ENCODE data around the gene SYNPR.

SYNPR gene

DNA sequence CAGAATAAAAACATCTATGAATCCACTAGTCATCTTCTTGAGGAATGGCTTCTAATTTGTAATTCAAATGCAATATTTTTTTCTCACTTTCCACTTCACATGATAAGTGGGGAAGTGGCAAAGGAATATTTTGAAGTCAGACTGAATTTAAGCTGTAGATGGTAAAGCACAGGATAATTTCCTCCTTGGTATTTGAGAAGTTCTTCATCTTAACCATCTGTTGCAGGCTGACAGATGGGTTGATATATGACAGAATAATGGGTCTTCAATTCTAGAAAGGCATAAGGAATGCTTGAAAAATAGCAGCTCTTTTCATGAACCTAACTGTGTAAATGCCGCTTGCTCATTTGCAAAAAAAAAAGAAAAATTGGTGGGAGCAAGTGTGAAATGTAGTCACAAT is 307.8 kb downstream of the SYNPR start:
- Histone ChIP-seq H3K27ac (ENCODE audit: insufficient read depth, low read depth, low read length, poor library complexity, severe bottlenecking) (no peak overlapping the region), H3K4me3 (ENCODE audit: insufficient read depth, low read depth, low read length) (no peak overlapping the region), H3K4me1 (ENCODE audit: control insufficient read depth, insufficient read depth, low read length) (no peaks in the 10 kb centered on the region), H3K27me3 (ENCODE audit: control insufficient read depth, insufficient read depth, low read length, poor library complexity, severe bottlenecking) (no peaks in the 10 kb centered on the region), H3K36me3 (ENCODE audit: control insufficient read depth, insufficient read depth, low read length) (no peaks in the 10 kb centered on the region), H3K9me3 (ENCODE audit: control insufficient read depth, low read length) (peaks cover 3% of the 10 kb centered on the region)
- 100% methylated on average over 1 of the region's 1 CpG for WGBS, 2 experiments

DNA sequence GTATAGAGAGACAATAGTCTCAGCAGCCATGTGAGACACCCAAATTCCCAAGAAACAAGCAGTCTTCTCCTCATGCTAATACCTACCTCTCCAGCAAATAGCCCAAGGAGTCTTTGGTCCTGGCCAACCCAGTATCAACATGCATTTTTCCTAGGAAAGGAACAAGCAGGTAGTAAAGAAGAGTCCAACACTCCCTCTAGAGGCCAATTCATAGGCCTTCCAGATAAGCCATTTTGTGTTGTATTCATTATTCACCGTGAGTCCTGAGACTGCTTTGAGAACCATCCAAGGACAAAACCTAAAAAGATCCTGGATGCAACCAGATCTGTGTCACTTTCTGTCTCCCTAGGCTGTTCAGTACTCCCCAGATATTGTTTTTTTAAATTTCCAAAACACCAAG is 310.8 kb downstream of the SYNPR start:
- H3K27me3 ChIP-seq (ENCODE audit: control insufficient read depth, insufficient read depth, low read length, poor library complexity, severe bottlenecking), result no peaks in the 10 kb centered on the region
- 94 to 97% methylated on average over 1 of the region's 1 CpG for WGBS, 2 experiments

DNA sequence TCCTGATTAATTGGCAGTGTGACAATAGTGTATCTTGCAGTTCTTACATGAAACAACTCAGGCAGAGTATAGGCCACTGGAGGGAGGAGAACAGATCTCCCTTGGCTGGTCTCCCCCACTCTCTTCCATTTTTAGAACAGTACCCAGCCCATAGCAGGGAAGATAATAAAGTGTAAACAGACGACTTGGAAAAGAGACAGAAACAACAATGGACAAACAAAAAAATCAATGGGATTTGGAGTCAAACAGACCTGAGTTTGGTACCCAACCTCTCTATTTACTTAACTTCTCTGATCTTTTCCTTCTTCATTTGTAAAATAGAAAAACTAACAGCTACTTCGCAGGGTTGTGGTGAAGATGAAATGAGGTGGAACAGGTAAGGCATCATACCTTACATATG is 315.7 kb downstream of the SYNPR start:
- 67 to 92% methylated on average over 1 of the region's 2 CpGs for WGBS, 2 experiments
- Histone ChIP-seq H3K36me3 (ENCODE audit: control insufficient read depth, insufficient read depth, low read length) (no peaks in the 10 kb centered on the region), H3K27ac (ENCODE audit: insufficient read depth, low read depth, low read length, poor library complexity, severe bottlenecking) (no peak overlapping the region), H3K9me3 (ENCODE audit: control insufficient read depth, low read length) (no peaks in the 10 kb centered on the region), H3K27me3 (ENCODE audit: control insufficient read depth, insufficient read depth, low read length, poor library complexity, severe bottlenecking) (no peaks in the 10 kb centered on the region), H3K4me3 (ENCODE audit: insufficient read depth, low read depth, low read length) (no peak overlapping the region), H3K4me1 (ENCODE audit: control insufficient read depth, insufficient read depth, low read length) (no peaks in the 10 kb centered on the region)

More for the DNA sequence above, 310.8 kb downstream of the SYNPR start:
- no peak overlapping the region for H3K4me3 ChIP-seq (ENCODE audit: insufficient read depth, low read depth, low read length)
- H3K36me3 ChIP-seq (ENCODE audit: control insufficient read depth, insufficient read depth, low read length), result no peaks in the 10 kb centered on the region
- H3K27ac ChIP-seq (ENCODE audit: insufficient read depth, low read depth, low read length, poor library complexity, severe bottlenecking), result no peak overlapping the region
- H3K4me1 ChIP-seq (ENCODE audit: control insufficient read depth, insufficient read depth, low read length), result no peaks in the 10 kb centered on the region
- H3K9me3 ChIP-seq (ENCODE audit: control insufficient read depth, low read length), result peaks cover 3% of the 10 kb centered on the region

DNA sequence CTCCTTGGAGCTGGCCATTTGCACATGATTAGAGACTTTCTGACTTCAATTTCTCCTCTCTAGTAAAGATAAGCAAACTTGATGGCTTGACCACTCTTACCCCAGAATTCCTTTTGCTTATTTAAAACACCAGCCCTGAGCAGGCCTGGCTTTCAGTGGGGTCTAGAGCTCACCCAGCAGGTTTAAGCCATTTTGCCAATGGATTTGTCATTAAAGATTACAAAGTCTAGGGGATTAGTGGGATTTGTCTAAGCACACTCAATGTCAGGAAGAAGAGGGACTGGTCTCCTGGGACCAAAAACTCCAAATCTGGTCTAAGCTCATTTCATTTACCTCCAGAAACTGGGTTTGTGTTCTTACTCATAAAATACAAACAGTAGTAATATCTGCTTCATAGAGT is 317.1 kb downstream of the SYNPR start:
- Histone ChIP-seq H3K9me3 (ENCODE audit: control insufficient read depth, low read length) (no peaks in the 10 kb centered on the region), H3K27me3 (ENCODE audit: control insufficient read depth, insufficient read depth, low read length, poor library complexity, severe bottlenecking) (no peaks in the 10 kb centered on the region), H3K4me1 (ENCODE audit: control insufficient read depth, insufficient read depth, low read length) (no peaks in the 10 kb centered on the region), H3K36me3 (ENCODE audit: control insufficient read depth, insufficient read depth, low read length) (no peaks in the 10 kb centered on the region), H3K27ac (ENCODE audit: insufficient read depth, low read depth, low read length, poor library complexity, severe bottlenecking) (no peak overlapping the region), H3K4me3 (ENCODE audit: insufficient read depth, low read depth, low read length) (no peak overlapping the region)

DNA sequence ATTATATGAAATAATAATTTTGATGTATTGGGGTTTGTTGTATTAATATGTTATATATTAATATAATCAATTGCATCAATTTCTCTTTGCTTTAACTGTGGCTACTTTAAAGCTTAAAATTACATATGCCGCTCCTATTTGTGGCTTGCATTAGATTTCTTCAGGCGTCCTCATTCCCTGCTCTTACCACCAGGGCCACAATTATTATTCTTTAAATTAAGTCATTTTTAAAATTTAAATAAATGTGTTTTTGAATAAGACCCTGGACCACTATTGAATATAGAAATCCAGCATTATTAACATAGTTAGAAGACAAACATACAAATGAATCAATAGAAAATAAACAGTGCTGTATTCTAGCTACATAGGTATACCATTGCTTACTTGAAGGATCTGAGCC is 318.9 kb downstream of the SYNPR start:
- WGBS, 2 experiments, result 100% methylated on average over 1 of the region's 2 CpGs
- Histone ChIP-seq H3K27ac (ENCODE audit: insufficient read depth, low read depth, low read length, poor library complexity, severe bottlenecking) (no peak overlapping the region), H3K4me3 (ENCODE audit: insufficient read depth, low read depth, low read length) (no peak overlapping the region), H3K36me3 (ENCODE audit: control insufficient read depth, insufficient read depth, low read length) (no peaks in the 10 kb centered on the region), H3K27me3 (ENCODE audit: control insufficient read depth, insufficient read depth, low read length, poor library complexity, severe bottlenecking) (no peaks in the 10 kb centered on the region), H3K4me1 (ENCODE audit: control insufficient read depth, insufficient read depth, low read length) (no peaks in the 10 kb centered on the region), H3K9me3 (ENCODE audit: control insufficient read depth, low read length) (no peaks in the 10 kb centered on the region)

DNA sequence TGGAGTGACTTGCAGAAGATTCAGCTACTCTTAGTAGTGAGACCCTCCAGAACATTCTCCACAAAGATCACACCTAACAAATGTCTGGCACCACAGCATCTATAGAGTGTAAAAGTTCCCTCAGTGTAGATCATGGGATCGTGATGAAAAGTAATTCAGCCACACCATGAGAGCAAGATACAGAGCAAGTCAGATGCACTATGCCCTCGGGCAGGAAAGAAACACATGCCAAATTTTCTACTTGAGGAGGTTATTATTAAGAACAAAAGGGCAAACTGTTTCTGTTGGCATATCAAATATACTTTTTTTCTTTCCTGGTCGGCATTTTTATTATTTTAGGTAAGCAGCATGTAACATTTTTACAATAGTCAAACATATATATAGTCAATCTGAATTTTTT is 329.6 kb downstream of the SYNPR start:
- Histone ChIP-seq H3K4me1 (ENCODE audit: control insufficient read depth, insufficient read depth, low read length) (no peaks in the 10 kb centered on the region), H3K9me3 (ENCODE audit: control insufficient read depth, low read length) (no peaks in the 10 kb centered on the region), H3K4me3 (ENCODE audit: insufficient read depth, low read depth, low read length) (no peak overlapping the region), H3K36me3 (ENCODE audit: control insufficient read depth, insufficient read depth, low read length) (no peaks in the 10 kb centered on the region), H3K27ac (ENCODE audit: insufficient read depth, low read depth, low read length, poor library complexity, severe bottlenecking) (no peak overlapping the region), H3K27me3 (ENCODE audit: control insufficient read depth, insufficient read depth, low read length, poor library complexity, severe bottlenecking) (no peaks in the 10 kb centered on the region)
- 90 to 98% methylated on average over 2 of the region's 3 CpGs for WGBS, 2 experiments

DNA sequence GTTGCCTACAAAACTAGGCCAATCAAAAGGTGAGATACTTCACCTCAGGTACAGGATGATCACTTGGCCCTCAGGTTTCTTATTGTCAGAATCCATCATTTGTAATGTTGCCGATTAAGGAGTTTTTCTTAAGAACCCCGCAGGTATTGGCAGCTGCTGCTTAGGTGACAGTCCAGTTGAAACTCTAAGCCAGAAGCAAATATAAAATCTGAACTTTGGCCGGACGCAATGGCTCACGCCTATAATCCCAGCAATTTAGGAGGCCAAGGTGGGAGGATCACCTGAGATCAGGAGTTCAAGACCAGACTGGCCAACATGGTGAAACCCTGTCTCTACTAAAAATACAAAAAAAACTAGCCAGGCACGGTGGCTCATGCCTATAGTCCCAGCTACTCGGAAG is 331.3 kb downstream of the SYNPR start:
- Histone ChIP-seq H3K36me3 (ENCODE audit: control insufficient read depth, insufficient read depth, low read length) (no peaks in the 10 kb centered on the region), H3K27ac (ENCODE audit: insufficient read depth, low read depth, low read length, poor library complexity, severe bottlenecking) (no peak overlapping the region), H3K4me1 (ENCODE audit: control insufficient read depth, insufficient read depth, low read length) (no peaks in the 10 kb centered on the region), H3K27me3 (ENCODE audit: control insufficient read depth, insufficient read depth, low read length, poor library complexity, severe bottlenecking) (no peaks in the 10 kb centered on the region), H3K4me3 (ENCODE audit: insufficient read depth, low read depth, low read length) (no peak overlapping the region), H3K9me3 (ENCODE audit: control insufficient read depth, low read length) (no peaks in the 10 kb centered on the region)
- WGBS, 2 experiments, result 85 to 96% methylated on average over 7 of the region's 7 CpGs

DNA sequence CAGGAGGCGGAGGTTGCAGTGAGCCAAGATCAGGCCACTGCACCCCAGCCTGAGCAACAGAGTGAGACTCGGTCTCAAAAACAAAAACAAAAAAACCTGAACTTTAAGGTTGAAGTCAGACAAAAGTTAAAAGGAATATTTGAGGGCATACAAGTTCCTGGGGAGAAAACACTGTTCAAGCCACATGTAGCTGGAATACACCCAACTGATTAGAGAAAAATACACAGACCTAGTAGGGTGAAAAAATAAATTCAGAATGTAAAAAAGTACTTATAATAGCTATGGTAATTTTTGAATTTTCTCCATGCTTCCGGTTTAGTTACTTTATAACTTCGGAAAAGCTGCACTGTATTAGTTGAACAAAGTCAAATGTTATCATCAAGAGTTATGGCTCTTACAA is 331.7 kb downstream of the SYNPR start:
- WGBS, 2 experiments, result 95% methylated on average over 4 of the region's 4 CpGs
- Histone ChIP-seq H3K9me3 (ENCODE audit: control insufficient read depth, low read length) (no peaks in the 10 kb centered on the region), H3K27ac (ENCODE audit: insufficient read depth, low read depth, low read length, poor library complexity, severe bottlenecking) (no peak overlapping the region), H3K36me3 (ENCODE audit: control insufficient read depth, insufficient read depth, low read length) (no peaks in the 10 kb centered on the region), H3K4me3 (ENCODE audit: insufficient read depth, low read depth, low read length) (no peak overlapping the region), H3K4me1 (ENCODE audit: control insufficient read depth, insufficient read depth, low read length) (no peaks in the 10 kb centered on the region), H3K27me3 (ENCODE audit: control insufficient read depth, insufficient read depth, low read length, poor library complexity, severe bottlenecking) (no peaks in the 10 kb centered on the region)

DNA sequence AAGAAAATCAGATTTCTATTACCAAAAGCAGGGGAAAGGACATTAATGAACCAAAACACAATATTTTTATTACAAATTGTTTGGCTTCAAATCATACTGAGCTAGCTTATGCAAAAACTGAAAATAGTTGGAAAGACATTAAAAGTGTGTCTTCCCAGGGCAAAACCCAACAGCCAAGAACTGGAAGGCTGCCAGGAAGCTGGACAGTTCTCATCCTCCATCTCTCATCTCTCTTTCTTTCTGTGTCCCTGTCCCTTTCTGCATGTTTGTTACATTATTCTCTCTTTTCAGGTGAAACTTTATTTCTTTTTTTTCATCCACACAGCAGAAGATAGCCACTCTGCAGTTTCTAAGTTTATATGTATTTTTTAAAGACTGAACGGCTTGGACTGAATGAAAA is 333.3 kb downstream of the SYNPR start:
- 96 to 100% methylated on average over 1 of the region's 1 CpG for WGBS, 2 experiments
- Histone ChIP-seq H3K4me1 (ENCODE audit: control insufficient read depth, insufficient read depth, low read length) (no peaks in the 10 kb centered on the region), H3K4me3 (ENCODE audit: insufficient read depth, low read depth, low read length) (no peak overlapping the region), H3K27me3 (ENCODE audit: control insufficient read depth, insufficient read depth, low read length, poor library complexity, severe bottlenecking) (no peaks in the 10 kb centered on the region), H3K9me3 (ENCODE audit: control insufficient read depth, low read length) (no peaks in the 10 kb centered on the region), H3K36me3 (ENCODE audit: control insufficient read depth, insufficient read depth, low read length) (no peaks in the 10 kb centered on the region), H3K27ac (ENCODE audit: insufficient read depth, low read depth, low read length, poor library complexity, severe bottlenecking) (no peak overlapping the region)

DNA sequence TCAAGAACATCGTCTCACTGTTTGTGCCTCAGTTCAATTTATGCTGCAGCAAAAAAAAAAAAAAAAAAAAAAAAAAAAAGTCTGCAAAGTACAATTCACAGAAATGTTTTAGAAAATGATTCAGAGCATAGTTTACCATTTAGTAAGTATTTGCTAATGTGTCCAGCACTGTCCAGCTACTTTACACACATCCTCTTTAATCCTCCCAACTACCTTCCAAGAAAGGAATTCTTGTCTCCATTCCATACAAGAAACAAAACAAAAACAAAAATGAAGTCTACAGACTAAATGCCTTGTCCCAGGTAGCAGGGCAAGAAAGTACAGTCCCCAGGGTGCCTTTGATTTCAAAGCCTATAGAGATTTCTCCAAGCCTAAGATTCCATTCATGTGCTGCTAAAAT is 335.5 kb downstream of the SYNPR start:
- no peaks in the 10 kb centered on the region for H3K4me1 ChIP-seq (ENCODE audit: control insufficient read depth, insufficient read depth, low read length)
- no peaks in the 10 kb centered on the region for H3K9me3 ChIP-seq (ENCODE audit: control insufficient read depth, low read length)
- H3K36me3 ChIP-seq (ENCODE audit: control insufficient read depth, insufficient read depth, low read length), result no peaks in the 10 kb centered on the region
- no peaks in the 10 kb centered on the region for H3K27me3 ChIP-seq (ENCODE audit: control insufficient read depth, insufficient read depth, low read length, poor library complexity, severe bottlenecking)
- H3K27ac ChIP-seq (ENCODE audit: insufficient read depth, low read depth, low read length, poor library complexity, severe bottlenecking), result no peak overlapping the region
- WGBS, 2 experiments, result 29% methylated on average over 1 of the region's 1 CpG; no CpG with 5 or more reads in 1 of the 2 experiments
- no peak overlapping the region for H3K4me3 ChIP-seq (ENCODE audit: insufficient read depth, low read depth, low read length)

DNA sequence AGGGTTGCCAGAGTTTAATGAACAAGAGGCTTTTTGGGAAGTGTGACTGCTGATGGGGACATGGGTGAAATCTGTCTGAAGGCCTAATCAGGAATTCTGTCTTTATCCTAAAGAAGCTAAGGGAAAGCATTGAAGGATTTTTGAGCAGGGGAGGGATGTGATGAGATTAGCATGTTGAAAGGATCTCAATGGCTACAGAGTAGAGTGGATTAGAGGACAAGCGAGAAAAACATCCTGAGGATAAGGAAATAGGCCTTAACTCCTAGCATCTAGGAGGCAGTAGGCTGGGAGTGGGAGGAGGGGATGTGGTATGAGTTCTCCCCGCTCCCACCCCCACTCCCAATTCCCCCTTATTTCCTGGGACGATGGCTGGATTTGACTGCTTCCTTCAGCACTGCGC is 339.3 kb downstream of the SYNPR start:
- Histone ChIP-seq H3K4me3 (ENCODE audit: insufficient read depth, low read depth, low read length) (no peak overlapping the region), H3K36me3 (ENCODE audit: control insufficient read depth, insufficient read depth, low read length) (no peaks in the 10 kb centered on the region), H3K27me3 (ENCODE audit: control insufficient read depth, insufficient read depth, low read length, poor library complexity, severe bottlenecking) (no peaks in the 10 kb centered on the region), H3K9me3 (ENCODE audit: control insufficient read depth, low read length) (no peaks in the 10 kb centered on the region), H3K27ac (ENCODE audit: insufficient read depth, low read depth, low read length, poor library complexity, severe bottlenecking) (no peak overlapping the region), H3K4me1 (ENCODE audit: control insufficient read depth, insufficient read depth, low read length) (no peaks in the 10 kb centered on the region)
- 74 to 91% methylated on average over 3 to 4 of the region's 4 CpGs for WGBS, 2 experiments
